SJCRH30 (cell line): ENCODE data around the gene SCN5A. TPM values are rescaled to one million over a fixed set of nuclear protein-coding genes. Genes with fewer than 3 reads are reported as not detected.

Experiments
- DNase-seq, 2 experiments: peaks; one replicate each; pipeline ENCODE4 v3.0.0-alpha.2; 2015 to 2020
- H3K27ac ChIP-seq: fragments of 250-450 bp; sonication (Bioruptor Pico); 2 replicates; pipeline ENCODE4 v1.5.1; 2020; ENCODE audit warnings: mild to moderate bottlenecking, moderate library complexity
- H3K27me3 ChIP-seq: fragments of 250-450 bp; sonication (Bioruptor Pico); 2 replicates; pipeline ENCODE4 v1.5.1; 2020; ENCODE audit warnings: mild to moderate bottlenecking, moderate library complexity
- H3K36me3 ChIP-seq: fragments of 250-450 bp; sonication (Bioruptor Pico); 2 replicates; pipeline ENCODE4 v1.5.1; 2020; ENCODE audit warnings: mild to moderate bottlenecking, moderate library complexity
- H3K4me1 ChIP-seq: fragments of 250-450 bp; sonication (Bioruptor Pico); 2 replicates; pipeline ENCODE4 v1.5.1; 2020; ENCODE audit warnings: mild to moderate bottlenecking, moderate library complexity
- H3K4me3 ChIP-seq: fragments of 250-450 bp; sonication (Bioruptor Pico); 2 replicates; pipeline ENCODE4 v1.5.1; 2020; ENCODE audit warnings: mild to moderate bottlenecking, moderate library complexity
- H3K9me3 ChIP-seq: fragments of 250-450 bp; sonication (Bioruptor Pico); replicated peaks from 2 replicates; pipeline ENCODE4 v1.5.1; 2020; ENCODE audit warnings: mild to moderate bottlenecking, moderate library complexity
- total RNA-seq: library from RNA; depleted of rRNA; stranded (reverse); fragments of >200 nt; shearing (Covaris generic); gene quantifications from 2 replicates; pipeline ENCODE4 v1.2.3, GENCODE V29; 2014

Gene SCN5A
- total RNA-seq, 1 experiment from 2014 or later, result 15.2 TPM

DNA sequence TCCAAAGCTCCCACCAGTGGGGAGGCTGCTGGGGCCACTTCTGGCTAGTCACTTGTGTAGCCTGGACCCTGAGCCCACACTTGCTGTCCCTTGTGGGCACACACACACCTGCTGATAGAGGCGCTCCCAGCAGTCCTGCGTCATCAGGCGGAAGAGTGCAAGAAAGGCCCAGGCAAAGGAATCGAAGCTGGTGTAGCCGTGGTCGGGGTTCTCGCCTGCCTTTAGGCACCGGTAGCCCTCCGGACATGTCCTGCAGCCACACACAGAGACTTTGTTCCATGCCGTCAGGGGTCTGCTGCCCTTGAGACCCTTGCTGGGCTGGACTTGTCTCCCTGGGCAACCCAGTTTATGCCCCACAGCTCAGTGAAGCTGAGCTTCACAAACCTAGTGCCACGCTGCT lies 42.9 kb downstream of the SCN5A start:
- H3K4me1 ChIP-seq, result no peaks in the 10 kb centered on the region
- no peak for DNase-seq
- H3K9me3 ChIP-seq, result no peaks in the 10 kb centered on the region
- H3K4me3 ChIP-seq, result no peak overlapping the region
- no peaks in the 10 kb centered on the region for H3K27me3 ChIP-seq
- no peak overlapping the region for H3K27ac ChIP-seq
- peaks cover 3% of the 10 kb centered on the region; the same call in 1 of the 2 replicates for H3K36me3 ChIP-seq

DNA sequence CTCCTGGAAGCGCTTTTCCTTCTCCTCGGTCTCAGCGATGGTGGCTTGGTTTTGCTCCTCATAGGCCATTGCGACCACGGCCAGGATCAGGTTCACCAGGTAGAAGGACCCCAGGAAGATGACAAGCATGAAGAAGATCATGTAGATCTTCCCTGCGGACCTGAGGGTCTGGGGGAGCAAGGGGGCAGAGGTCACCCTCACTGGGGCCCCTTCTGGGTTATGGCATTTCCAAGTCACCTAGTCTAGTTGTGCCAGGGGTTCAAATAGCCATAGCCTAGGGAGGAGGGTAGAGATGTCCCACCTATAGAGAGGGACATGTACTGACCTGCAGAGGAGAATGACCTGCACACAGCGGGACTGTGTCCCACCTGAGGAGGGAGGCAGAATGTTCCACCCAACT lies 43.5 kb downstream of the SCN5A start:
- no peak overlapping the region for H3K27ac ChIP-seq
- no peaks in the 10 kb centered on the region for H3K9me3 ChIP-seq
- DNase-seq, result no peak
- H3K4me1 ChIP-seq, result no peaks in the 10 kb centered on the region
- no peak overlapping the region for H3K4me3 ChIP-seq
- H3K27me3 ChIP-seq, result no peaks in the 10 kb centered on the region
- H3K36me3 ChIP-seq, result peaks cover 3% of the 10 kb centered on the region; the same call in 1 of the 2 replicates

DNA sequence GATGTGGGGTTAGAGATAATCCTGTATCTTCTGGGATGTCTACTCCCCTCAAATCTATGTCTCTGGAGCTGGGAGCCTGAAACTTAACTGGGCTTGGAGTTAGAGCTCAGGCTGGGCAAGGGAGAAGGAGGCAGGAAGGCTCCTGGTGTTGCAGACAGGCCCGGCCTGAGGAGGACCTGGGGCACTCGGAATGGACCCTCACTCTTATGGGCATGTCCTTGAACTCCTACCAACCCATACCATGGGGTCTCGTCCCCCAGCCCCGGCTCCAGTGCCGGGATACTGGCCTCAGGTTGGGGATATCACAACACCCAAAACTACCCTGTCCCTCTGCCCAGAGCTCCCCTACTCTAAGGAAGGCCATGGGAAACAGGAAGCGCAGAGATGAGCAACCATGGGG lies 45.2 kb downstream of the SCN5A start:
- Histone ChIP-seq H3K4me1 (no peaks in the 10 kb centered on the region), H3K27ac (no peak overlapping the region), H3K9me3 (no peaks in the 10 kb centered on the region), H3K27me3 (no peaks in the 10 kb centered on the region), H3K4me3 (no peak overlapping the region), H3K36me3 (peaks cover 10% of the 10 kb centered on the region; the same call in 1 of the 2 replicates)
- no peak for DNase-seq

DNA sequence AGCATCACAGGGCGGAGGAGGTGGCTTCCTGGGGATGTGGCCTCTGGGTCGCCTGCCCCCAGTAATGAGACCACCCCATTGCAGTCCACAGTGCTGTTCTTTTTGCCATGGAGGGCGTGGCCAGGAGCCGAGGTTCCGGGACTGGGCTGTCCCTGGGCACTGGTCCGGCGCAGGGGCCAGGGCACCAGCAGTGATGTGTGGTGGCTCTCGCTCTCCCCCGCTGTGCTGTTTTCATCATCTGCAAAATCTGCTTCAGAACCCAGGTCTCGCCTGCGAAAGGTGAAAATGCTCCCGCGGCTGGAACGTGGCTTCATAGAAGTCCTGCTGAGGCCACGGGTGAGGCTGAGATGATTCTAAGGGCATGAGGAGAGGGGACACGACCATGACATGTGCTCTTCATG lies 45.8 kb downstream of the SCN5A start:
- DNase-seq, result no peak
- Histone ChIP-seq H3K4me1 (no peaks in the 10 kb centered on the region), H3K27ac (no peak overlapping the region), H3K4me3 (no peak overlapping the region), H3K36me3 (peaks cover 10% of the 10 kb centered on the region; the same call in 1 of the 2 replicates), H3K27me3 (no peaks in the 10 kb centered on the region), H3K9me3 (no peaks in the 10 kb centered on the region)

DNA sequence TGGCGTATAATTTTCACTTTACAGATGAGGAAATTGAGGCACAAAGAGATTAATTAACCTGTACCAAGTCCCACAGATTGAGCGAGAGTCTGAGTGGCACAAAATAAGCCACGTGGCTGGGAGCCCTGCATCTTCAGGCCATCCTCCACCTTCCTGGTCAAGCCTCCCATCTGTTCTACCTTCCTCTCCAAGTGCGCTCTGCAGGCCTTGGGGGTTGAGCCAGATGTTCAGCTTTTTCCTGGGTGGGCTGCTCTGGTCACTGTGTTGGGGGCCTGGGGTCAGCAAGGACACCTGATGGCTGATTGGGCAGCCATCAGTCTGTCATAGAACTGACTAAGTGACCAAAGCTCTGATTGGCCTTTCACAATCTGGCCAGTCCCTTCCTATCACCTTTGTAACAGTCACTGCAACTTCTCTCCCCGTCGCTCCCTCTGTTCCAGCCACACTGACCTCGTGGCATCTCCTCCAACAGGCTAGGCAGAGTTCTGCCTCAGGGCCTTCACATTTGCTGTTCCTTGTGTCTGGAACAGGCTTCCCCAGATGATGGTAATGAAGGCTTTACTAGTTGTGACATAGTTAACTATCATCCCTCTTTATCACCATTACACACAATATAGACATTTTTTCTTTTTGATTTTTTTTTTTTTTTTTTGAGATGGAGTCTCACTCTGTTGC lies 46.8 kb downstream of the SCN5A start:
- DNase-seq, result no peak
- H3K9me3 ChIP-seq, result no peaks in the 10 kb centered on the region
- H3K27ac ChIP-seq, result no peak overlapping the region
- H3K4me1 ChIP-seq, result no peaks in the 10 kb centered on the region
- H3K4me3 ChIP-seq, result no peak overlapping the region
- no peaks in the 10 kb centered on the region for H3K27me3 ChIP-seq
- H3K36me3 ChIP-seq, result peaks cover 10% of the 10 kb centered on the region; the same call in 1 of the 2 replicates

DNA sequence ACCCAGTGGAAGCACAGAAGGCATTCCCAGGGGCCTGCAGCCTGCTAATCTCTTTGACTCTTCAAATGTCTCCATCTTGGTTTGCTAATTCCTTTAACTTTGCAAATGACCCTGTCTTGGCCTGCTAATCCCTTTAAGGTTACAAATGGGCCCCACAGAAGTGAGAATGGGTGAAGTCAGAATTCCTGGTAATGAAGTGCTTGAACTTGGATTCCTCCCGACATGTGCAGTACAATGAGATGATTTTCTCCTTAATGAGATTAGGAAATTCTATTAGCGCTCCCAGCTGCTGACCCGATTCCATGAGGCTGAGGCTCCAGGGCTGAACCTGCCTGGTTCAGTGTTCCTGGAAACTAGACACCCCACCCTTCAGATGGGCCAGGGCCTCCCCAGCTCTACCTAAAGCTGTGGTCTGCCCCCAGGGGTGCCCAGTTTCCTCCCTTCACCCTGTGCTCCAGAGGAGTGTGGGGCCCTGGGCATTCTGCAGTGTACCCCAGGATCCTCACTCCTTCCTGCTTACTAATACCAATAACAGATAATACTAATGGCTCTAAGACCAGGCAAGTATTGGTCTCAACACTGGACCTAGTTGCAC lies 47.4 kb downstream of the SCN5A start:
- Histone ChIP-seq H3K27me3 (no peaks in the 10 kb centered on the region), H3K36me3 (peaks cover 10% of the 10 kb centered on the region; the same call in 1 of the 2 replicates), H3K4me1 (no peaks in the 10 kb centered on the region), H3K27ac (no peak overlapping the region), H3K4me3 (no peak overlapping the region), H3K9me3 (no peaks in the 10 kb centered on the region)
- no peak for DNase-seq

DNA sequence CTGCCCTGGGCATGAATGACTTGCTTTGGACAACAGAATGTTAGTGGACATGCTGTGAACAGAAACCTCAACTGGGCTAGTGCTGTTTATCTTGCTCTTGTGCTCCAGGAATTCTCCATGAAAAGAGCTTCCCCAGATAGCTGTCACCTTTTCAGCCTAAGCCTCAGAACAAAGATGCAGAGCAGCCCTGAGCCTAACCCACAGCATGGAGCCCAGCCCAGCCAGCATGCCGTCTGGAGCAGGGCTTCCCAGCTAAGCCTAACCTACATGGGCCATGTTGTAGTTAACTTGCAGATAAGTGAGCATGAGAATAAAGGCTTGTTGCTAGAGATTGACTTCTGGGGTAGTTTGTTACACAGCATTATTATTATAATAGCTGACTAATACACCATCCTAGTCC lies 48.9 kb downstream of the SCN5A start:
- no peak for DNase-seq
- no peak overlapping the region for H3K4me3 ChIP-seq
- H3K27ac ChIP-seq, result no peak overlapping the region
- no peaks in the 10 kb centered on the region for H3K4me1 ChIP-seq
- no peaks in the 10 kb centered on the region for H3K9me3 ChIP-seq
- no peaks in the 10 kb centered on the region for H3K27me3 ChIP-seq
- H3K36me3 ChIP-seq, result peaks cover 13% of the 10 kb centered on the region; the same call in 1 of the 2 replicates

DNA sequence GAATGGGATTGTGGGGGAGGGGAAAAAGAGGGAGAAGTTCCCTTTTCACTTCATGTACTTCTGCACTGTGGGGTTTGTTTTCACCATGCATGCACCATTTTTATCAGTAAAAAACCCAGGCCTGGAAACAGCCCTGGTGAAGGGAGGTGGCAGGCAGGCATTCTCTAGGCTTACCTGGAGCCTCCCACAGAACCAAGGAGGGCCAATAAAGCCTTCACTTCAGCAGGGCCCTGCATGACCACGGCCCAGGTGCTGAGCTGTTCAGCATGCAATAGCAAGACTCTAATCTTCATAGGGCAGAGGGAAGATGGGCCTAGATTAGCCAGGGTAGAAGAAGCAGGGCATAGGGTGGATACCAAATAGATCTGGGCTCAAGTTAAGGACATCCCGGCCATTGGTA lies 49.6 kb downstream of the SCN5A start:
- H3K4me3 ChIP-seq, result no peak overlapping the region
- H3K27me3 ChIP-seq, result no peaks in the 10 kb centered on the region
- H3K36me3 ChIP-seq, result peaks cover 13% of the 10 kb centered on the region; the same call in 1 of the 2 replicates
- no peaks in the 10 kb centered on the region for H3K4me1 ChIP-seq
- H3K27ac ChIP-seq, result no peak overlapping the region
- H3K9me3 ChIP-seq, result no peaks in the 10 kb centered on the region
- DNase-seq, result no peak

DNA sequence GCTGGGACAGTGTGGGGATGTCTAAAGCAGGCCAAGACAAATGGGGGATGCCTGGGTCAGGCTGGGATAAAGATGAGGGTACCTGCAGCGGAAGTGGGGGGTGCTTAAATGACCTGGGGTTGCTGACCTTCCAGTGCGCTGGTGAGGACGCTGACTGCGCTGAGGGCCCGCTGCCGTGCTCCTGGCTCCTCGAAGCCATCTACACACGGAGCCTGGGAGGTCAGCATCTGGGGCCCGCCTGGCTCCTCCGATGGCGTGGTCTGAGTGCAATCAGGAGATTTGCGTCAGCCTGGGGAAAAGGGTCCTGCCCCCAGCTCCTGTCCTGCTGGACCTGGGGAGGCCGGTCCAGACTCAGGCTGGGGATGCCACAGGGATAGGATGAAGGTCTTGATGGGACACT lies 50.7 kb downstream of the SCN5A start:
- H3K4me3 ChIP-seq, result no peak overlapping the region
- H3K36me3 ChIP-seq, result peaks cover 13% of the 10 kb centered on the region; the same call in 1 of the 2 replicates
- no peak overlapping the region for H3K27ac ChIP-seq
- no peaks in the 10 kb centered on the region for H3K4me1 ChIP-seq
- DNase-seq, result no peak
- no peaks in the 10 kb centered on the region for H3K9me3 ChIP-seq
- no peaks in the 10 kb centered on the region for H3K27me3 ChIP-seq

DNA sequence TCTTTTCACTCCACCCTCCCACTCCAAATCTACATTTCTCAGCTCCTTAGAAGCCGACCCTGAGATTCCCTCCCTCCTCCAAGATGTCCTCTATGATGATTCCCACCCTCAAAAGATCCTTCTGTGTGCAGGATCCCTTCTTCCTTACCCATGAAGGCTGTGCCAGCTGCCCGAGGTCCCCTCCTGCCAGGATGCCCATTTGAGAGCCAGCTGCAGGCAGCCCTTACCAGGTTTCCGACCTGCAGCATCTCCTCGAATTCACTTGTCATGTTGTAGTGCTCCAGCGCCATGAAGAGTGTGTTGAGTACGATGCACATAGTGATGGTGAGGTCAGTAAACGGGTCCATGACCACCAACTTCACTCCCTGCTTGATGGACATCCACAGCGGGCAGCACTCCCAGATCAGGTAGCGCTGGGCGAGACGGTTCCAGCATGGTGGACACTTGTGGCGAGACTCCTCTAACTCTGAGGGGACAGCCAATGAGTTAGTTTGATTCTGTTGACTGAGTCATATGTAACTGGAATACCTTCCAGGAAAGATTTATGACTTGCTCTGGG lies 51.9 kb downstream of the SCN5A start:
- Histone ChIP-seq H3K9me3 (no peaks in the 10 kb centered on the region), H3K4me1 (no peaks in the 10 kb centered on the region), H3K4me3 (no peak overlapping the region), H3K27ac (no peak overlapping the region), H3K27me3 (no peaks in the 10 kb centered on the region), H3K36me3 (peaks cover 13% of the 10 kb centered on the region; the same call in 1 of the 2 replicates)
- no peak for DNase-seq

DNA sequence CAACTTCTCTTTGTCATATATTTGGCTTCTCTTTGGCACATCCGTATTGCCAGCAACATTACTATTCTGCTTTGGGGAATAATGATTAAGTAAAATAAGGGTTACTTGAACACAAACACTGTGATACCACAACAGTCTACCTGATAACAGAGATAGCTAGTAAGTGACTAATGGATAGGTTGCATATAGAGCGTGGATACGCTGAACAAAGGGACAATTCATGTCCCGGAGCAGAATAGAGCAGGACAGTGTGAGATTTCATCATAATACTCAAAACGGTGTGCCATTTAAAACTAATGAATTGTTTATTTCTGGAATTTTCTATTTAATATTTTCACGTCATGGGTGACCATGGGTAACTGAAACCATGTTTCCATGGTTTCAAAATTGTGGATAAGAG lies 54.1 kb downstream of the SCN5A start:
- no peak overlapping the region for H3K4me3 ChIP-seq
- H3K9me3 ChIP-seq, result no peaks in the 10 kb centered on the region
- no peak for DNase-seq
- no peaks in the 10 kb centered on the region for H3K27me3 ChIP-seq
- H3K36me3 ChIP-seq, result peaks cover 7% of the 10 kb centered on the region; the same call in 1 of the 2 replicates
- no peaks in the 10 kb centered on the region for H3K4me1 ChIP-seq
- no peak overlapping the region for H3K27ac ChIP-seq

DNA sequence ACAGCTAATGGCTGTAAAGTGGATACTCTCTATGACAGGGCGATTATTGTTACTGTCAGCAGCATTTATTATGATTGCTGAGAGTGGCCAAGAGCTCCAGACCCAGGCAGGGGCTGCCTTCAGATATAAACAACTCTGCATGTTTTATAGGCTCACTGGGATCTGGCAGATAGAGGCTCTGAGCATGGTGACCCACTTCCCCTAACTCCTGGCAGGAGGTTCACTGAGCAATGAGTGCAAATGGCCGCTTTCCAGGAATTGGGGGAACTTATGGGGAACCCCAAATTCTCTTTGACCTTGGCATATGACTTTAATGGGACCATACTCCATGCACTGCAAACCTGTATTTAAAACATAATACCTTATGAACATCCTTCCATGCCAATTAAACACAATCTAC lies 59.0 kb downstream of the SCN5A start:
- Histone ChIP-seq H3K27ac (no peak overlapping the region), H3K9me3 (no peaks in the 10 kb centered on the region), H3K4me3 (no peak overlapping the region), H3K27me3 (no peaks in the 10 kb centered on the region), H3K4me1 (no peaks in the 10 kb centered on the region), H3K36me3 (peaks cover 3% of the 10 kb centered on the region; the same call in 1 of the 2 replicates)
- no peak for DNase-seq

DNA sequence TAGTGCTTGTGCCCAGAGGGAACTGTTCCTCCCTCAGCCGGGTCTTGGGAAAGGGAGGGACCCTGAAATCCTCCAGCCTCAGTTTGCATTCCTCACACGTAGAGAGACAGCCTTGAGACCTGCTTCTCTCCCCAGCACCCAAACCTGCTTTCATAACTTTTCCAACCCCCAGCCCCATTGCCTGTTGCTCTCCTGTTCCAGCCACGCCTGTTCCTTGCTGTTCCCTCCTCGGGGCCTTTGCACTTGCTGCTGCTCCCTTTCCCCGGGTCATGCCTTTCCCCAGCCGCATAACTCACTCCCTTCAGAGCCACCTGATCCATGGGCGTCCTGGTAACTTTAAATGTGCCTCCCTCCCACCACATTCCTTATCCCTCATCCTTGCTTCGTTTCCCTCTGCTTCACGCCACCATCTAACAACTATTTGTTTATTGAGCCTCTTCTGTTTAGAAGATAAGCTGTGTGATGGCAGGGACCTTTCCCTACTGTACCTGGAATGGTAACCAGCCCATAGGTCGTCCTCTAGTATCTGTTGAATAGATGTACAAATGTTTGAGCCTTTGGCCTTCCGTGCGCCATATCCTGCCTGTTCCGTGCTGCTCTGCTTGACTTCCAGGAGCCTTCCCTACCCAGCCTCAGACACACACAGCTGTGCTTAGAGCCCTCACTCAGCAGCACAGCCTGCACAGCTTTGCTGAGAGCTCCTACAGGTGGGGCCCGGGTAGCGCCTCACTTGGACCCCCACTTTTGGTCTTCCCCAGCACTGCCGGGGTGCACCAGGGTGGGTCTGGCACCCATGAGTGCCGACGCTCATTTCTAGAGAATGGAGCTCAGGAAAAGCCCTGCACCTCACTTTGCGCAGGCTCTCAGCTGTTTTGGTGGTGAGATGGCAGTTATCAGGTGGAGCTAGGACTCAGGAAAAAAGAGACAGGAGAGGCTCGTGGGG lies 60.2 kb downstream of the SCN5A start:
- H3K4me1 ChIP-seq, result no peaks in the 10 kb centered on the region
- no peak for DNase-seq
- H3K27ac ChIP-seq, result no peak overlapping the region
- no peak overlapping the region for H3K4me3 ChIP-seq
- H3K9me3 ChIP-seq, result no peaks in the 10 kb centered on the region
- no peaks in the 10 kb centered on the region for H3K27me3 ChIP-seq
- peaks cover 2% of the 10 kb centered on the region; the same call in 1 of the 2 replicates for H3K36me3 ChIP-seq

DNA sequence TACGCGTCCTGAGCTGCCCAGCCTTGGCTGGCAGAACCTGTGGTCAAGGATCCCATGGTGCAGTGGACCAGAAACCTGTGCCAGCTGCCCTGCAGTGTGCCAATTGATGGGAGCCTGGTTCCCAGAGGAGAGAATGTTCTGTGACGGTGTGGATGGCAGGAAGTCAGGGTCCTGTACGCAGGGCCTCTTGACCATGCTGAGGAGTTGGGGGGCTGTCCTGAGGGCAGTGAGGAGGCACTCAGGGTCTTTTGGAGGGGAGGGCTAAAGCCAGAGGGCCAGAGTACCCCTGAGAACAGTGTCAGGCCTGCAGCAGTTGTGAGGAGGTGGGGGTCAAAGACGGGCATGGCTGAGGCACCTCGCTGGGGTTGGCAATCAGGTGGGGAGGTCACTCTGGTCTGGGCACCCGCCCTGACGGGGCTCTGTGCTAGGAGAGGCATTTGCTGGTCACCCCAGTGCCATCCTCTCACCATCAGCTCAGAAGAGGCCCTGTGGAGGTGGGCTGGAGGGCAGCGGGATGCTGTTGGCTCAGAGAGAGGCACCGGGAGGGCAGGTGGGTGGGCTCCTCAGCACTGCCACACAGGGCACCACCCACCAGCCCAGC lies 61.0 kb downstream of the SCN5A start:
- no peak overlapping the region for H3K27ac ChIP-seq
- no peak overlapping the region for H3K4me3 ChIP-seq
- no peak for DNase-seq
- peaks cover 2% of the 10 kb centered on the region; the same call in 1 of the 2 replicates for H3K36me3 ChIP-seq
- no peaks in the 10 kb centered on the region for H3K27me3 ChIP-seq
- H3K4me1 ChIP-seq, result no peaks in the 10 kb centered on the region
- H3K9me3 ChIP-seq, result no peaks in the 10 kb centered on the region
